ENCODE data around the gene PPP1R27. TPM values are rescaled to one million over a fixed set of nuclear protein-coding genes. Genes with fewer than 3 reads are reported as not detected.

PPP1R27 gene
- total and polyA plus RNA-seq, 2 donors = not detected

GRCh38 chr17:81854974-81855774, 20.3 kb upstream of the PPP1R27 start:
- no peak for DNase-seq (ENCODE audit: extremely low spot score)
- no peaks in the 10 kb centered on the region for H3K4me1 ChIP-seq (ENCODE audit: insufficient read depth)
- no peak overlapping the region for H3K27ac ChIP-seq (ENCODE audit: low read depth)
- no peaks in the 10 kb centered on the region for H3K36me3 ChIP-seq (ENCODE audit: insufficient read depth)
- H3K4me3 ChIP-seq (ENCODE audit: low read depth, low read length) = no peak overlapping the region
- WGBS = 76% methylated on average over 29 of the region's 29 CpGs

GRCh38 chr17:81852237-81852636, 17.4 kb upstream of the PPP1R27 start:
- WGBS = 92% methylated on average over 12 of the region's 12 CpGs
- no peak for DNase-seq (ENCODE audit: extremely low spot score)
- no peak overlapping the region for H3K4me3 ChIP-seq (ENCODE audit: low read depth, low read length)
- H3K36me3 ChIP-seq (ENCODE audit: insufficient read depth) = no peaks in the 10 kb centered on the region
- H3K27ac ChIP-seq (ENCODE audit: low read depth) = no peak overlapping the region
- H3K4me1 ChIP-seq (ENCODE audit: insufficient read depth) = no peaks in the 10 kb centered on the region

- H3K4me1 ChIP-seq (ENCODE audit: insufficient read depth) = no peaks in the 10 kb centered on the region
- H3K27ac ChIP-seq (ENCODE audit: low read depth) = no peak overlapping the region
- no peak for DNase-seq (ENCODE audit: extremely low spot score)
- H3K4me3 ChIP-seq (ENCODE audit: low read depth, low read length) = no peak overlapping the region
- 94% methylated on average over 16 of the region's 16 CpGs for WGBS
- H3K36me3 ChIP-seq (ENCODE audit: insufficient read depth) = no peaks in the 10 kb centered on the region
Observed at GRCh38 chr17:81851423-81851822, 16.6 kb upstream of the PPP1R27 start.

- WGBS = 96% methylated on average over 12 of the region's 12 CpGs
- no peak for DNase-seq (ENCODE audit: extremely low spot score)
- H3K4me1 ChIP-seq (ENCODE audit: insufficient read depth) = no peaks in the 10 kb centered on the region
- H3K27ac ChIP-seq (ENCODE audit: low read depth) = no peak overlapping the region
- H3K4me3 ChIP-seq (ENCODE audit: low read depth, low read length) = no peak overlapping the region
- peaks cover 5% of the 10 kb centered on the region for H3K36me3 ChIP-seq (ENCODE audit: insufficient read depth)
Observed at GRCh38 chr17:81849457-81849856, 14.6 kb upstream of the PPP1R27 start.

- 91% methylated on average over 24 of the region's 24 CpGs for WGBS
Observed at GRCh38 chr17:81846743-81847689, 12.2 kb upstream of the PPP1R27 start.

GRCh38 chr17:81845881-81846742, 11.3 kb upstream of the PPP1R27 start:
- DNase-seq (ENCODE audit: extremely low spot score) = no peak
- Histone ChIP-seq H3K4me1 (ENCODE audit: insufficient read depth) (no peaks in the 10 kb centered on the region), H3K36me3 (ENCODE audit: insufficient read depth) (peaks cover 5% of the 10 kb centered on the region), H3K27ac (ENCODE audit: low read depth) (no peak overlapping the region), H3K4me3 (ENCODE audit: low read depth, low read length) (no peak overlapping the region)
- 93% methylated on average over 38 of the region's 38 CpGs for WGBS

More at GRCh38 chr17:81846743-81847689, 12.2 kb upstream of the PPP1R27 start:
- no peak overlapping the region for H3K27ac ChIP-seq (ENCODE audit: low read depth)
- peaks cover 5% of the 10 kb centered on the region for H3K36me3 ChIP-seq (ENCODE audit: insufficient read depth)
- no peaks in the 10 kb centered on the region for H3K4me1 ChIP-seq (ENCODE audit: insufficient read depth)
- no peak for DNase-seq (ENCODE audit: extremely low spot score)
- no peak overlapping the region for H3K4me3 ChIP-seq (ENCODE audit: low read depth, low read length)

- Histone ChIP-seq H3K4me3 (ENCODE audit: low read depth, low read length) (no peak overlapping the region), H3K36me3 (ENCODE audit: insufficient read depth) (peaks cover 5% of the 10 kb centered on the region), H3K27ac (ENCODE audit: low read depth) (no peak overlapping the region), H3K4me1 (ENCODE audit: insufficient read depth) (no peaks in the 10 kb centered on the region)
- WGBS = 95% methylated on average over 13 of the region's 13 CpGs
- no peak for DNase-seq (ENCODE audit: extremely low spot score)
Observed at GRCh38 chr17:81845361-81845760, 10.5 kb upstream of the PPP1R27 start.

- no peak for DNase-seq (ENCODE audit: extremely low spot score)
- peaks cover 5% of the 10 kb centered on the region for H3K36me3 ChIP-seq (ENCODE audit: insufficient read depth)
- no peaks in the 10 kb centered on the region for H3K4me1 ChIP-seq (ENCODE audit: insufficient read depth)
- 86% methylated on average over 13 of the region's 13 CpGs for WGBS
- H3K4me3 ChIP-seq (ENCODE audit: low read depth, low read length) = no peak overlapping the region
- H3K27ac ChIP-seq (ENCODE audit: low read depth) = no peak overlapping the region
Observed at GRCh38 chr17:81844887-81845286, 10.0 kb upstream of the PPP1R27 start.

GRCh38 chr17:81844327-81844851, 9.5 kb upstream of the PPP1R27 start:
- H3K4me3 ChIP-seq (ENCODE audit: low read depth, low read length) = no peak overlapping the region
- H3K4me1 ChIP-seq (ENCODE audit: insufficient read depth) = no peaks in the 10 kb centered on the region
- H3K27ac ChIP-seq (ENCODE audit: low read depth) = no peak overlapping the region
- peaks cover 5% of the 10 kb centered on the region for H3K36me3 ChIP-seq (ENCODE audit: insufficient read depth)
- no peak for DNase-seq (ENCODE audit: extremely low spot score)
- 89% methylated on average over 14 of the region's 14 CpGs for WGBS

- no peak overlapping the region for H3K27ac ChIP-seq (ENCODE audit: low read depth)
- H3K4me1 ChIP-seq (ENCODE audit: insufficient read depth) = no peaks in the 10 kb centered on the region
- H3K36me3 ChIP-seq (ENCODE audit: insufficient read depth) = peaks cover 5% of the 10 kb centered on the region
- no peak overlapping the region for H3K4me3 ChIP-seq (ENCODE audit: low read depth, low read length)
- DNase-seq (ENCODE audit: extremely low spot score) = no peak
- WGBS = 89% methylated on average over 30 of the region's 30 CpGs
Observed at GRCh38 chr17:81843713-81844326, 9.0 kb upstream of the PPP1R27 start.

GRCh38 chr17:81842725-81843504, 8.1 kb upstream of the PPP1R27 start:
- no peaks in the 10 kb centered on the region for H3K4me1 ChIP-seq (ENCODE audit: insufficient read depth)
- no peak overlapping the region for H3K4me3 ChIP-seq (ENCODE audit: low read depth, low read length)
- DNase-seq (ENCODE audit: extremely low spot score) = no peak
- H3K36me3 ChIP-seq (ENCODE audit: insufficient read depth) = peaks cover 5% of the 10 kb centered on the region
- no peak overlapping the region for H3K27ac ChIP-seq (ENCODE audit: low read depth)
- WGBS = 76% methylated on average over 21 of the region's 21 CpGs

- DNase-seq (ENCODE audit: extremely low spot score) = no peak
- Histone ChIP-seq H3K27ac (ENCODE audit: low read depth) (no peak overlapping the region), H3K4me1 (ENCODE audit: insufficient read depth) (no peaks in the 10 kb centered on the region), H3K4me3 (ENCODE audit: low read depth, low read length) (no peak overlapping the region), H3K36me3 (ENCODE audit: insufficient read depth) (peaks cover 5% of the 10 kb centered on the region)
- WGBS = 93% methylated on average over 11 of the region's 11 CpGs
Observed at GRCh38 chr17:81842378-81842724, 7.5 kb upstream of the PPP1R27 start.

Measured in urinary bladder (tissue), 4 donors.